Gastroesophageal sphincter (tissue), 3 donors: ENCODE data around the gene CLEC7A.

Source experiments
- EP300 ChIP-seq: sonication (generic); formaldehyde crosslinking; IDR thresholded peaks from one replicate; pipeline ENCODE4 v1.6.1; 2017; ENCODE audit warnings: antibody characterized with exemption, mild to moderate bottlenecking
- TF ChIP-seq, protein P1 (sequence below), 4 experiments: fragments of 200-600 bp in 2 of 4; fragments of 450-650 bp in 2 of 4; sonication (generic) in 1 of 4; IDR thresholded peaks; one replicate each; pipeline ENCODE4 v1.5.1; 2017 to 2019; ENCODE audit warnings: antibody characterized with exemption in 4 of 4, mild to moderate bottlenecking in 2 of 4, moderate library complexity in 2 of 4

DNA sequence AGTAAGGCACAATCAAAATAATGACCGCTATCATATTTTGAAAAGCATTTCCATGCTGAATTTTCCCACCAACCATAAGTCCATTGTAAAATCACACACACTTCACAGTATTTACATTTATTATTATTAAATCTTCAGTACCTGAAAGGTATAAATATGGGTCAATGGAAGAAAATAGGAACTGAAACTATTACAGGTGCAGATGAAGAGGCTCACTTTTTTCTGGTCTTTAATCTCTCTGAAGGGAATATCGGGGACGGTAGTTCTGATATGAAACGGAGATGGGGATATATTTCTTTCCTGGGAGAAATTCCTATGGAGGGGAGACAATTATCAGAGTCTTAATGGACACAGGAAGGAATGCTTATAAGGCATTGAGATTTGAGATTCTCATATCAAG, 59.6 kb downstream of the CLEC7A start:
- TF ChIP-seq, protein P1, sequence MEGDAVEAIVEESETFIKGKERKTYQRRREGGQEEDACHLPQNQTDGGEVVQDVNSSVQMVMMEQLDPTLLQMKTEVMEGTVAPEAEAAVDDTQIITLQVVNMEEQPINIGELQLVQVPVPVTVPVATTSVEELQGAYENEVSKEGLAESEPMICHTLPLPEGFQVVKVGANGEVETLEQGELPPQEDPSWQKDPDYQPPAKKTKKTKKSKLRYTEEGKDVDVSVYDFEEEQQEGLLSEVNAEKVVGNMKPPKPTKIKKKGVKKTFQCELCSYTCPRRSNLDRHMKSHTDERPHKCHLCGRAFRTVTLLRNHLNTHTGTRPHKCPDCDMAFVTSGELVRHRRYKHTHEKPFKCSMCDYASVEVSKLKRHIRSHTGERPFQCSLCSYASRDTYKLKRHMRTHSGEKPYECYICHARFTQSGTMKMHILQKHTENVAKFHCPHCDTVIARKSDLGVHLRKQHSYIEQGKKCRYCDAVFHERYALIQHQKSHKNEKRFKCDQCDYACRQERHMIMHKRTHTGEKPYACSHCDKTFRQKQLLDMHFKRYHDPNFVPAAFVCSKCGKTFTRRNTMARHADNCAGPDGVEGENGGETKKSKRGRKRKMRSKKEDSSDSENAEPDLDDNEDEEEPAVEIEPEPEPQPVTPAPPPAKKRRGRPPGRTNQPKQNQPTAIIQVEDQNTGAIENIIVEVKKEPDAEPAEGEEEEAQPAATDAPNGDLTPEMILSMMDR (IDR thresholded peaks at IDR 0.05): no peak
- no peak for TF ChIP-seq EP300
